ENCODE results near the gene STX16. TPM values are rescaled to one million over a fixed set of nuclear protein-coding genes. Genes with fewer than 3 reads are reported as not detected.

The STX16 gene
- total and polyA plus RNA-seq, 9 of the 15 experiments (the other 6 are each of a cell fraction or from before 2014, with no cell fraction given) = 4.4 to 43.5 (median 14.7) TPM

GRCh38 chr20:58649288-58650180 lies 1.5 kb upstream of the STX16 start:
- H3K4me3 ChIP-seq = no peak overlapping the region
- no TSS peak for BruUV-seq (replicated peaks)
- no peak overlapping the region for H2AFZ ChIP-seq (ENCODE audit: low read depth, low read length)
- DNase-seq (ENCODE audit: extremely low read depth in 1 of 4, low spot score in 3 of 4) = no peak
- FAIRE-seq = no peak
- 92% methylated on average over 25 of the region's 73 CpGs for WGBS (ENCODE audit: insufficient coverage, low coverage, missing lambda C conversion rate)
- TF ChIP-seq KLF10 (CRISPR knock-in tag; IDR thresholded peaks at IDR 0.05) = no peak
- TF ChIP-seq MCM2 (IDR thresholded peaks at IDR 0.05; ENCODE audit: low read depth) = no peak
- TF ChIP-seq NR2F6 (CRISPR knock-in tag; IDR thresholded peaks at IDR 0.05) = no peak
- TF ChIP-seq ZFP30 (CRISPR knock-in tag; IDR thresholded peaks at IDR 0.05; ENCODE audit: borderline replicate concordance) = no peak
- TF ChIP-seq NFE2 (IDR thresholded peaks at IDR 0.05; ENCODE audit: low read depth) = no peak
- no peak for TF ChIP-seq ZNF263 (CRISPR knock-in tag; IDR thresholded peaks at IDR 0.05; ENCODE audit: borderline replicate concordance)
- no peak for TF ChIP-seq RBFOX2 (IDR thresholded peaks at IDR 0.05; ENCODE audit: low read depth, low read length)
- no peaks in the 10 kb centered on the region for H3K27me3 ChIP-seq (ENCODE audit: control insufficient read depth in 2 of 2, insufficient read depth in 2 of 2, low read length in 2 of 2)
- in situ Hi-C loops (cut with MboI) = loop anchor here (10.0 to 25.0 kb wide), 2 partner anchors 195 to 412 kb away; partner anchors contain the start of gene ANKRD60
- H3K27ac ChIP-seq (ENCODE audit: extremely low read depth, low read depth, low read length) = no peak overlapping the region
- peaks cover 0 to 20% of the 10 kb centered on the region in 2 experiments; a peak in 2 of 5 replicates for H3K4me1 ChIP-seq (replicated peaks in 1 of 2; ENCODE audit: control insufficient read depth in 2 of 2, insufficient read depth in 2 of 2, low read length in 2 of 2)
- H3K9me1 ChIP-seq (ENCODE audit: control insufficient read depth, insufficient read depth, low read length) = no peaks in the 10 kb centered on the region
- H3K9me3 ChIP-seq (replicated peaks; ENCODE audit: control insufficient read depth, insufficient read depth, low read depth, low read length) = no peaks in the 10 kb centered on the region
- H3K79me2 ChIP-seq (ENCODE audit: control insufficient read depth, insufficient read depth, low read length) = peaks cover 35% of the 10 kb centered on the region
- CTCF ChIA-PET (ENCODE audit: low intra/inter-chr PET ratio) = no interaction called here
- peaks cover 3% of the 10 kb centered on the region; the same call in 1 of the 3 replicates for H3K36me3 ChIP-seq (ENCODE audit: control insufficient read depth, insufficient read depth, low read length)
- POLR2A ChIA-PET = interaction anchor here (0.8 to 1.1 kb wide), 2 partner anchors 9 to 166 kb away, joined by 3 read pairs; no protein-coding TSS in a partner anchor
- no peak for ATAC-seq
- no peak overlapping the region for H3K9ac ChIP-seq (ENCODE audit: insufficient read depth in 1 of 2, low read depth in 2 of 2, low read length in 2 of 2)
- H4K20me1 ChIP-seq (replicated peaks; ENCODE audit: control insufficient read depth, insufficient read depth, low read length) = no peaks in the 10 kb centered on the region
- H3K4me2 ChIP-seq (ENCODE audit: insufficient read depth, low read length) = no peak overlapping the region
- intact Hi-C loops (cut with micrococcal nuclease) = loop anchor here (2.0 to 10.0 kb wide), 3 partner anchors 169 to 415 kb away; no protein-coding TSS in a partner anchor
